NK-92 treated with Interleukin-12 subunit alpha and Interleukin-12 subunit beta, amount 100 ng/mL, for 24 hours (cell line): ENCODE data around the gene EXOSC9.
A peak's percentile ranks its signal among the peaks of the same experiment; 100 is the strongest.
"Not testable (repeated sequence)": the region's sequence is repeated elsewhere in the genome, so short reads cannot be mapped to it uniquely, and the experiment has no call there.

Experiments
- DNase-seq: peaks from one replicate; lab custom pipeline; 2025; lab: John Stamatoyannopoulos, UW

Gene EXOSC9

GRCh38 chr4:121800961-121801714, at the start of gene EXOSC9:
TSS of gene EXOSC9 (plus strand) at chr4:121801323. CDS start at chr4:121801425, 102 bp downstream.
- DNase-seq: peak; percentile 73

- not testable (repeated sequence) for DNase-seq
Observed at GRCh38 chr4:121752142-121752541, 49.0 kb upstream of the EXOSC9 start.

GRCh38 chr4:121758925-121759568, 42.1 kb upstream of the EXOSC9 start:
- no peak for DNase-seq

- DNase-seq: no peak
Observed at GRCh38 chr4:121760205-121760604, 40.9 kb upstream of the EXOSC9 start.

- DNase-seq: no peak
Observed at GRCh38 chr4:121764303-121764701, 36.8 kb upstream of the EXOSC9 start.

GRCh38 chr4:121764702-121765367, 36.3 kb upstream of the EXOSC9 start, which contains the start of gene SMIM43:
TSS of gene SMIM43 (minus strand) at chr4:121765164. CDS start at chr4:121765105, 59 bp downstream.
- no peak for DNase-seq

GRCh38 chr4:121765368-121765705, 35.8 kb upstream of the EXOSC9 start:
- DNase-seq: no peak

GRCh38 chr4:121765971-121766538, 35.1 kb upstream of the EXOSC9 start:
- no peak for DNase-seq

- DNase-seq: no peak
Observed at GRCh38 chr4:121767166-121767565, 34.0 kb upstream of the EXOSC9 start.

- no peak for DNase-seq
Observed at GRCh38 chr4:121769341-121769740, 31.8 kb upstream of the EXOSC9 start.

- DNase-seq: no peak
Observed at GRCh38 chr4:121771869-121772268, 29.3 kb upstream of the EXOSC9 start.

- DNase-seq: no peak
Observed at GRCh38 chr4:121773883-121774282, 27.2 kb upstream of the EXOSC9 start.

GRCh38 chr4:121776610-121777401, 24.3 kb upstream of the EXOSC9 start:
- no peak for DNase-seq

- no peak for DNase-seq
Observed at GRCh38 chr4:121777625-121778024, 23.5 kb upstream of the EXOSC9 start.

GRCh38 chr4:121778991-121779628, 22.0 kb upstream of the EXOSC9 start:
- DNase-seq: no peak

- no peak for DNase-seq
Observed at GRCh38 chr4:121783210-121783609, 17.9 kb upstream of the EXOSC9 start.

- no peak for DNase-seq
Observed at GRCh38 chr4:121784401-121784800, 16.7 kb upstream of the EXOSC9 start.

GRCh38 chr4:121784975-121785374, 16.1 kb upstream of the EXOSC9 start:
- no peak for DNase-seq

- DNase-seq: no peak
Observed at GRCh38 chr4:121785479-121785878, 15.6 kb upstream of the EXOSC9 start.

- DNase-seq: no peak
Observed at GRCh38 chr4:121786221-121786620, 14.9 kb upstream of the EXOSC9 start.

- DNase-seq: no peak
Observed at GRCh38 chr4:121788896-121789295, 12.2 kb upstream of the EXOSC9 start.
